Measurements from ENCODE around the gene NEAT1. TPM values are rescaled to one million over a fixed set of nuclear protein-coding genes. Genes with fewer than 3 reads are reported as not detected.

The NEAT1 gene
- total and polyA plus RNA-seq, 9 donors: 15.6 to 203 (median 65.3) TPM

GRCh38 chr11:65416341-65416824 lies 6.2 kb upstream of the NEAT1 start:
- WGBS (ENCODE audit: insufficient coverage): 4% methylated on average over 18 of the region's 18 CpGs
- no peaks in the 10 kb centered on the region for H3K27me3 ChIP-seq (ENCODE audit: control insufficient read depth, insufficient read depth, low read length)
- DNase-seq: peak; percentile 91
- H3K4me3 ChIP-seq (ENCODE audit: low read length): peak overlapping the region; percentile 18
- peak overlapping the region; percentile 100 for H3K27ac ChIP-seq (ENCODE audit: low read length)
- H3K4me1 ChIP-seq (ENCODE audit: control insufficient read depth, insufficient read depth, low read length): peaks cover 64% of the 10 kb centered on the region
- peaks cover 18% of the 10 kb centered on the region for H3K36me3 ChIP-seq (ENCODE audit: control insufficient read depth, insufficient read depth, low read length)
- H3K9me3 ChIP-seq (replicated peaks; ENCODE audit: control insufficient read depth, low read depth, low read length): no peaks in the 10 kb centered on the region

- no peak for DNase-seq
- Histone ChIP-seq H3K27ac (ENCODE audit: low read length) (peak overlapping the region; percentile 100), H3K4me1 (ENCODE audit: control insufficient read depth, insufficient read depth, low read length) (peaks cover 70% of the 10 kb centered on the region), H3K27me3 (ENCODE audit: control insufficient read depth, insufficient read depth, low read length) (no peaks in the 10 kb centered on the region), H3K9me3 (replicated peaks; ENCODE audit: control insufficient read depth, low read depth, low read length) (no peaks in the 10 kb centered on the region), H3K4me3 (ENCODE audit: low read length) (peak overlapping the region; percentile 7), H3K36me3 (ENCODE audit: control insufficient read depth, insufficient read depth, low read length) (peaks cover 11% of the 10 kb centered on the region)
- WGBS (ENCODE audit: insufficient coverage): 40% methylated on average over 9 of the region's 14 CpGs
Measured at GRCh38 chr11:65416841-65417701, 5.5 kb upstream of the NEAT1 start.

- Histone ChIP-seq H3K4me3 (ENCODE audit: low read length) (peak overlapping the region; percentile 4), H3K4me1 (ENCODE audit: control insufficient read depth, insufficient read depth, low read length) (peaks cover 73% of the 10 kb centered on the region)
- DNase-seq: peak; percentile 83
Measured at GRCh38 chr11:65417702-65418430, 4.7 kb upstream of the NEAT1 start.

GRCh38 chr11:65418431-65418680 lies 4.2 kb upstream of the NEAT1 start:
- 14% methylated on average over 2 of the region's 4 CpGs for WGBS (ENCODE audit: insufficient coverage)
- Histone ChIP-seq H3K4me3 (ENCODE audit: low read length) (peak overlapping the region; percentile 4), H3K27ac (ENCODE audit: low read length) (peak overlapping the region; percentile 100), H3K4me1 (ENCODE audit: control insufficient read depth, insufficient read depth, low read length) (peaks cover 78% of the 10 kb centered on the region), H3K27me3 (ENCODE audit: control insufficient read depth, insufficient read depth, low read length) (no peaks in the 10 kb centered on the region), H3K9me3 (replicated peaks; ENCODE audit: control insufficient read depth, low read depth, low read length) (no peaks in the 10 kb centered on the region), H3K36me3 (ENCODE audit: control insufficient read depth, insufficient read depth, low read length) (peaks cover 4% of the 10 kb centered on the region)
- DNase-seq: no peak

More at GRCh38 chr11:65417702-65418430, 4.7 kb upstream of the NEAT1 start:
- no peaks in the 10 kb centered on the region for H3K27me3 ChIP-seq (ENCODE audit: control insufficient read depth, insufficient read depth, low read length)
- peaks cover 4% of the 10 kb centered on the region for H3K36me3 ChIP-seq (ENCODE audit: control insufficient read depth, insufficient read depth, low read length)
- WGBS (ENCODE audit: insufficient coverage): 21% methylated on average over 19 of the region's 19 CpGs
- peak overlapping the region; percentile 100 for H3K27ac ChIP-seq (ENCODE audit: low read length)
- no peaks in the 10 kb centered on the region for H3K9me3 ChIP-seq (replicated peaks; ENCODE audit: control insufficient read depth, low read depth, low read length)

- DNase-seq: peak; percentile 99
Measured at GRCh38 chr11:65418681-65419459, 3.7 kb upstream of the NEAT1 start.

GRCh38 chr11:65419460-65419771 lies 3.2 kb upstream of the NEAT1 start:
- peak overlapping the region; percentile 31 for H3K4me3 ChIP-seq (ENCODE audit: low read length)
- peak overlapping the region; percentile 100 for H3K27ac ChIP-seq (ENCODE audit: low read length)
- no peaks in the 10 kb centered on the region for H3K36me3 ChIP-seq (ENCODE audit: control insufficient read depth, insufficient read depth, low read length)
- no peaks in the 10 kb centered on the region for H3K9me3 ChIP-seq (replicated peaks; ENCODE audit: control insufficient read depth, low read depth, low read length)
- no peaks in the 10 kb centered on the region for H3K27me3 ChIP-seq (ENCODE audit: control insufficient read depth, insufficient read depth, low read length)
- DNase-seq: no peak
- WGBS (ENCODE audit: insufficient coverage): no CpG with 5 or more reads among the region's 7 CpGs
- H3K4me1 ChIP-seq (ENCODE audit: control insufficient read depth, insufficient read depth, low read length): peaks cover 87% of the 10 kb centered on the region

More at GRCh38 chr11:65418681-65419459, 3.7 kb upstream of the NEAT1 start:
- peak overlapping the region; percentile 100 for H3K27ac ChIP-seq (ENCODE audit: low read length)
- H3K9me3 ChIP-seq (replicated peaks; ENCODE audit: control insufficient read depth, low read depth, low read length): no peaks in the 10 kb centered on the region
- H3K4me3 ChIP-seq (ENCODE audit: low read length): peak overlapping the region; percentile 31
- WGBS (ENCODE audit: insufficient coverage): 1% methylated on average over 15 of the region's 15 CpGs
- no peaks in the 10 kb centered on the region for H3K36me3 ChIP-seq (ENCODE audit: control insufficient read depth, insufficient read depth, low read length)
- H3K27me3 ChIP-seq (ENCODE audit: control insufficient read depth, insufficient read depth, low read length): no peaks in the 10 kb centered on the region
- peaks cover 82% of the 10 kb centered on the region for H3K4me1 ChIP-seq (ENCODE audit: control insufficient read depth, insufficient read depth, low read length)

GRCh38 chr11:65419772-65420481 lies 2.7 kb upstream of the NEAT1 start:
- Histone ChIP-seq H3K9me3 (replicated peaks; ENCODE audit: control insufficient read depth, low read depth, low read length) (no peaks in the 10 kb centered on the region), H3K27ac (ENCODE audit: low read length) (peak overlapping the region; percentile 100), H3K36me3 (ENCODE audit: control insufficient read depth, insufficient read depth, low read length) (no peaks in the 10 kb centered on the region), H3K4me1 (ENCODE audit: control insufficient read depth, insufficient read depth, low read length) (peaks cover 89% of the 10 kb centered on the region), H3K27me3 (ENCODE audit: control insufficient read depth, insufficient read depth, low read length) (no peaks in the 10 kb centered on the region), H3K4me3 (ENCODE audit: low read length) (no peak overlapping the region)
- DNase-seq: peak; percentile 95
- no CpG with 5 or more reads among the region's 6 CpGs for WGBS (ENCODE audit: insufficient coverage)

- Histone ChIP-seq H3K4me1 (ENCODE audit: control insufficient read depth, insufficient read depth, low read length) (peaks cover 87% of the 10 kb centered on the region), H3K27me3 (ENCODE audit: control insufficient read depth, insufficient read depth, low read length) (no peaks in the 10 kb centered on the region), H3K4me3 (ENCODE audit: low read length) (no peak overlapping the region), H3K36me3 (ENCODE audit: control insufficient read depth, insufficient read depth, low read length) (no peaks in the 10 kb centered on the region), H3K27ac (ENCODE audit: low read length) (peak overlapping the region; percentile 100), H3K9me3 (replicated peaks; ENCODE audit: control insufficient read depth, low read depth, low read length) (no peaks in the 10 kb centered on the region)
- no CpG with 5 or more reads among the region's 2 CpGs for WGBS (ENCODE audit: insufficient coverage)
- DNase-seq: no peak
Measured at GRCh38 chr11:65420506-65420905, 2.1 kb upstream of the NEAT1 start.

- H3K27me3 ChIP-seq (ENCODE audit: control insufficient read depth, insufficient read depth, low read length): no peaks in the 10 kb centered on the region
- H3K9me3 ChIP-seq (replicated peaks; ENCODE audit: control insufficient read depth, low read depth, low read length): no peaks in the 10 kb centered on the region
- no peaks in the 10 kb centered on the region for H3K36me3 ChIP-seq (ENCODE audit: control insufficient read depth, insufficient read depth, low read length)
- WGBS (ENCODE audit: insufficient coverage): 29% methylated on average over 7 of the region's 15 CpGs
- peak overlapping the region; percentile 71 for H3K4me3 ChIP-seq (ENCODE audit: low read length)
- H3K27ac ChIP-seq (ENCODE audit: low read length): peak overlapping the region; percentile 100
- DNase-seq: peak; percentile 95
- H3K4me1 ChIP-seq (ENCODE audit: control insufficient read depth, insufficient read depth, low read length): peaks cover 80% of the 10 kb centered on the region
Measured at GRCh38 chr11:65420979-65421793, 1.4 kb upstream of the NEAT1 start.
